ENCODE data around the gene CLCNKB. TPM values are rescaled to one million over a fixed set of nuclear protein-coding genes. Genes with fewer than 3 reads are reported as not detected.

CLCNKB gene
- under 0.01 TPM in 1 of 2 replicates, not detected in the other for total RNA-seq

DNA sequence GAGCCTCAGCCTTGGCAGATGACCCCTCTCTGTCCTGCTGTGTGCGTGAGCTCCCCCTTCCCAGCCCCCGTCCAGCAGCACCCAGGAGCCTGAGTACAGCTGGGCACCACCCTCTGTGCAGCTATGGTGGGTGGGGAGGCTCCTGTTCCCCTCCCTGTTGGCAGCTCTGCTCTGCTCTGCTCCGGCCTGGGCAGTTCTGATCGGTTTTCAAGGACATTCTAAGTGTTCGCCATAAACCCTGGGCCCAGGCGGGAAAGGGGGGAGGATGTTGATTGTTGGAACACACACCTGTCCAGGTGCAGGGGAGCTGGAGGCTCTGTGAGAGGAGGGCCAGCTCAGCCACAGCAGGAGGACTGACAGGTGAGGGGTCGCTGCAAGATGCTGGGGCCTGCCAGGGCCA lies at the start of gene CLCNKB:
Gene CLCNKB (plus strand): TSS at position 262 of the 400 bp plus-strand sequence. CDS start 711 bp downstream, outside the sequence.

DNA sequence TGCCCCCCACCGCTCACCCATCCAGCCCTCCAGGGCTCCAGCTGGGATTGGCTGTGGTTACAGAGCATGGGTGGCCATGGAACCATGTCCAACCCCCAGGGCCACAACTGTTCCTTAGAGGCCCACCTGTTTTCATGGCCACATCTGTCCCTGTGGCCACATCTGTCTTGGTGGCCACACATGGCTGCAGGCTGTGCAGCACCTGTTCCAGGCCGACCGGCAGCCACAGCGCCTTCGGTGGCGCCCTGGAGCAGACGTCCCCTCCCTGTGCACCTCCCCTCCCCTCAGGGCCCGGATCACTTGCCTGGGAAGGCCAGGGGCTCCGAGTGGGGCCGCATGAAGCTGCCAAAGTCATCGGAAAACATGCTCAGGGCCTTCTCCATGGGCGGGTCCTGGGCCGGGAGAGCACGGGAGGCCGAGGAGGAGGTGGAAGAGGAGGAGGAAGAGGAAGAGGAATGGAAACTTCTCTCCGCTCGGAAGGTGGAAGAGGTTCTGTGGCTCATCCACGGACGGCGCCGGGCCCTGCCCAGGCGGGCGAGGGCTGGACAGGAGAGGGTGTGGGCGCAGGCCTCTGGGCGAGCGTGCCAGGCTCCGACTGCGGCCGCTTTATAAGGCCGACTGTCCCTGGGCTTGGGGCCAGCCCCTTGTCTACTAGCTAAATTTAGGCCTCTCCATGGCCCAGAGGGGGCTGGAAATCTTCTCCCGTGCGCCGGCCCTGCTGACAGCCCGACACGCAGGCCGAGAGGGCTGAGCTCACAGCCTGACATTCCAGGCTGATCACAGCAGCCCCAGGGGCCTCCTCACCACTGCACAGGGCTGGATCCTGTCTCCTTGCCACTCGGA lies 25.9 kb upstream of the CLCNKB start, which contains the start of gene HSPB7:
Gene HSPB7 (minus strand): TSS at position 583 of the 843 bp plus-strand sequence. CDS start 80 bp downstream, at position 503.

DNA sequence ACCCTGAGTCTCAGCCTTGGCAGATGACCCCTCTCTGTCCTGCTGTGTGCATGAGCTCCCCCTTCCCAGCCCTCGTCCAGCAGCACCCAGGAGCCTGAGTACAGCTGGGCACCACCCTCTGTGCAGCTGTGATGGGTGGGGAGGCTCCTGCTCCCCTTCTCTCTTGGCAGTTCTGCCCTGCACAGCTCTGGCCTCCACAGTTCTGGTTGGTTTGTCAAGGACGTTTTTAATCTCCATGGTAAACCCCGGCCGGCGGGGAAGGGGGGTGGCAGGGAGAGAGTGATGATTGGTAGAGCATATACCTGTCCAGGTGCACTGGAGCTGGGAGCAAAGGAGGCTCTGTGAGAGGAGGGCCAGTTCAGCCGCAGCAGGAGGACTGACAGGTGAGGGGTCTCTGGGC lies 21.9 kb upstream of the CLCNKB start, which contains the start of gene CLCNKA:
Gene CLCNKA (plus strand): TSS at position 356 of the 400 bp plus-strand sequence. CDS start 584 bp downstream, outside the sequence.

DNA sequence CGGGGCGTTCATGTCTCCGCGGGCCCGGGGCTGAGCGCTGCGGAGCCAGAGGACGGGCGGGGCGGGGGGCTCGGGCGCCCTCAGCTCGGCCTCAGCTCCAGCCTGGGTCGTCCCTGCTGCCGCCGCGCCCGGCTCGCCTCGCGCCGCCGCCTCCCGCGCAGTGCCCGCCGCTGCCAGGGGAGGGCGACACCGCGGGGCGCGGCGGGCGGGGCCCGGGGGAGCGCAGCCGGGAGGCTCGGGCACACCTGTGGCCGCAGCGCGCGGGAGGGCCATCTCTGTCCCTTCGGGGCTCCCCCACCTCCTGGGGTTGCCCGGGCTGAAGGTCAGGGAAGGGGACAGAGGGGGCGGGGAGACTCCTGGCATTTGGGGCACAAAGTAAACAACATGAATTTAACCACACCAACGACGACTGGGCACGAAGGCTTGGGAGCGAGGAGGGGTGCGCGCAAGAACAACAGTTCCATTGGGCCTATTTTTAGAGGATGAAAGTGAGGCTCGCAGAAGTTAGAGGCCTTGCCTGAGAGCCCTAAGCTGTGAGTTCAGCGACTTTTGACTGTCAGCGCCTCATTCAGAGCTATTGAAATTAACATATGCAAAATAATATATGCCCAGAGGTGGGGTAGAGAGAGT lies 30.0 kb downstream of the CLCNKB start, which contains the start of gene FAM131C:
Gene FAM131C (minus strand): TSS at position 162 of the 630 bp plus-strand sequence. CDS start 209 bp downstream, outside the sequence.

Other genes with a start within 250 kb of the CLCNKB start
- 1.2 and 2.0 TPM in 2 replicates for gene UQCRHL, start 236.1 kb upstream of the CLCNKB start, total RNA-seq
- 16.9 and 17.8 TPM in 2 replicates for gene SPEN, start 196.1 kb upstream of the CLCNKB start, total RNA-seq
- gene ZBTB17, start 67.7 kb upstream of the CLCNKB start, total RNA-seq = 36.9 and 42.8 TPM in 2 replicates
- gene SRARP, start 39.5 kb upstream of the CLCNKB start, total RNA-seq = not detected in 2 replicates
- gene HSPB7, start 25.7 kb upstream of the CLCNKB start, total RNA-seq = 3.3 and 10.7 TPM in 2 replicates
- not detected in 2 replicates for gene CLCNKA, start 21.7 kb upstream of the CLCNKB start, total RNA-seq
- gene FAM131C, start 29.9 kb downstream of the CLCNKB start, total RNA-seq = 0.28 TPM in 1 of 2 replicates, not detected in the other
- gene EPHA2, start 112.3 kb downstream of the CLCNKB start, total RNA-seq = 33.5 and 103 TPM in 2 replicates
- gene ARHGEF19, start 168.9 kb downstream of the CLCNKB start, total RNA-seq = 5.4 and 6.2 TPM in 2 replicates
- gene CPLANE2, start 193.4 kb downstream of the CLCNKB start, total RNA-seq = 7.3 and 8.7 TPM in 2 replicates